Esophagus mucosa (tissue), 1 donor: Measurements from ENCODE around the gene AHCYL2. TPM values are rescaled to one million over a fixed set of nuclear protein-coding genes. Genes with fewer than 3 reads are reported as not detected.
"Not testable (repeated sequence)": the region's sequence is repeated elsewhere in the genome, so short reads cannot be mapped to it uniquely, and the experiment has no call there.

Source experiments
- ATAC-seq: fragments of 200-7000 bp; cut with Tn5 transposase; one replicate; pipeline ENCODE4 v1.9.1; 2020
- total RNA-seq: library from RNA; stranded (reverse); gene quantifications from one replicate; pipeline ENCODE4 v1.2.4, GENCODE V29; 2023
- donor health status: DM: yes; HTN: yes; CAD: no.

AHCYL2 gene
- total RNA-seq, 1 donor from 2014 or later, result 25.9 TPM

- ATAC-seq, result no peak
These were observed 20.7 kb downstream of the AHCYL2 start for GRCh38 chr7:129245533-129245932.

- no peak for ATAC-seq
These were observed 22.3 kb downstream of the AHCYL2 start for GRCh38 chr7:129247087-129247486.

GRCh38 chr7:129252128-129252527 is 27.3 kb downstream of the AHCYL2 start:
- no peak for ATAC-seq

GRCh38 chr7:129252603-129253002 is 27.8 kb downstream of the AHCYL2 start:
- not testable (repeated sequence) for ATAC-seq

GRCh38 chr7:129255800-129256199 is 31.0 kb downstream of the AHCYL2 start:
- no peak for ATAC-seq

- no peak for ATAC-seq
These were observed 31.4 kb downstream of the AHCYL2 start for GRCh38 chr7:129256221-129256620.

- no peak for ATAC-seq
These were observed 32.3 kb downstream of the AHCYL2 start for GRCh38 chr7:129257168-129257567.

GRCh38 chr7:129258649-129259389 is 34.0 kb downstream of the AHCYL2 start:
- peak; percentile 29 for ATAC-seq

GRCh38 chr7:129262324-129262723 is 37.5 kb downstream of the AHCYL2 start:
- no peak for ATAC-seq

GRCh38 chr7:129263168-129263567 is 38.3 kb downstream of the AHCYL2 start:
- no peak for ATAC-seq

- ATAC-seq, result no peak
These were observed 39.7 kb downstream of the AHCYL2 start for GRCh38 chr7:129264534-129264933.

- no peak for ATAC-seq
These were observed 40.5 kb downstream of the AHCYL2 start for GRCh38 chr7:129265328-129265727.

GRCh38 chr7:129266181-129266580 is 41.4 kb downstream of the AHCYL2 start:
- ATAC-seq, result peak; percentile 79

- no peak for ATAC-seq
These were observed 45.2 kb downstream of the AHCYL2 start for GRCh38 chr7:129270077-129270476.

- ATAC-seq, result peak; percentile 88
These were observed 46.9 kb downstream of the AHCYL2 start for GRCh38 chr7:129271500-129272355.

GRCh38 chr7:129273936-129274335 is 49.1 kb downstream of the AHCYL2 start:
- ATAC-seq, result no peak

GRCh38 chr7:129277629-129278028 is 52.8 kb downstream of the AHCYL2 start:
- no peak for ATAC-seq

GRCh38 chr7:129278688-129279087 is 53.9 kb downstream of the AHCYL2 start:
- ATAC-seq, result no peak

- no peak for ATAC-seq
These were observed 54.9 kb downstream of the AHCYL2 start for GRCh38 chr7:129279757-129280156.

- no peak for ATAC-seq
These were observed 56.3 kb downstream of the AHCYL2 start for GRCh38 chr7:129281163-129281562.

GRCh38 chr7:129282865-129283264 is 58.0 kb downstream of the AHCYL2 start:
- ATAC-seq, result no peak

- ATAC-seq, result no peak
These were observed 59.1 kb downstream of the AHCYL2 start for GRCh38 chr7:129283936-129284335.

GRCh38 chr7:129285111-129285510 is 60.3 kb downstream of the AHCYL2 start:
- ATAC-seq, result no peak

GRCh38 chr7:129292861-129293260 is 68.0 kb downstream of the AHCYL2 start:
- no peak for ATAC-seq
